ENCODE results near the gene BCL7A. TPM values are rescaled to one million over a fixed set of nuclear protein-coding genes. Genes with fewer than 3 reads are reported as not detected.

The BCL7A gene
- total and polyA plus RNA-seq, 2 experiments from 2014 or later = 12.7 to 14.9 TPM

- Histone ChIP-seq H3K27ac (ENCODE audit: low read depth) (no peak overlapping the region), H2AFZ (no peak overlapping the region), H3K4me2 (no peak overlapping the region), H3F3A (replicated peaks; ENCODE audit: low read depth) (no peaks in the 10 kb centered on the region), H3K4me3 (no peak overlapping the region), H4K20me1 (replicated peaks; ENCODE audit: insufficient read depth) (no peaks in the 10 kb centered on the region), H3K27me3 (ENCODE audit: insufficient read depth) (no peaks in the 10 kb centered on the region), H3K9me2 (ENCODE audit: insufficient read depth) (no peaks in the 10 kb centered on the region), H3K79me2 (replicated peaks; ENCODE audit: insufficient read depth) (no peaks in the 10 kb centered on the region), H3K4me1 (ENCODE audit: insufficient read depth) (no peaks in the 10 kb centered on the region), H3K36me3 (ENCODE audit: insufficient read depth) (no peaks in the 10 kb centered on the region)
- H3K9me3 Mint-ChIP-seq = peaks cover 11% of the 10 kb centered on the region; the same call in 2 of the 3 replicates
- no peak overlapping the region for H3K4me3 Mint-ChIP-seq
- no peak overlapping the region for H3K27ac Mint-ChIP-seq
- H3K36me3 Mint-ChIP-seq (ENCODE audit: low read depth) = no peaks in the 10 kb centered on the region
- DNase-seq (ENCODE audit: low spot score) (no peak), ATAC-seq (no peak)
- TF ChIP-seq ZNF114 (CRISPR knock-in tag; IDR thresholded peaks at IDR 0.05) (no peak), EZH2phosphoT487 (IDR thresholded peaks at IDR 0.05; ENCODE audit: unreplicated experiment) (no peak), REST (IDR thresholded peaks at IDR 0.05; ENCODE audit: unreplicated experiment) (no peak), CTCF (conservative IDR thresholded peaks at IDR 0.05; ENCODE audit: low read depth in 2 of 2) (no peak)
- peaks cover 2% of the 10 kb centered on the region for H3K27me3 Mint-ChIP-seq (ENCODE audit: insufficient read depth, low read depth, poor library complexity)
- peaks cover 6% of the 10 kb centered on the region; the same call in 2 of the 3 replicates for H3K4me1 Mint-ChIP-seq
Measured at GRCh38 chr12:121996945-121997612, 24.6 kb upstream of the BCL7A start.

DNA sequence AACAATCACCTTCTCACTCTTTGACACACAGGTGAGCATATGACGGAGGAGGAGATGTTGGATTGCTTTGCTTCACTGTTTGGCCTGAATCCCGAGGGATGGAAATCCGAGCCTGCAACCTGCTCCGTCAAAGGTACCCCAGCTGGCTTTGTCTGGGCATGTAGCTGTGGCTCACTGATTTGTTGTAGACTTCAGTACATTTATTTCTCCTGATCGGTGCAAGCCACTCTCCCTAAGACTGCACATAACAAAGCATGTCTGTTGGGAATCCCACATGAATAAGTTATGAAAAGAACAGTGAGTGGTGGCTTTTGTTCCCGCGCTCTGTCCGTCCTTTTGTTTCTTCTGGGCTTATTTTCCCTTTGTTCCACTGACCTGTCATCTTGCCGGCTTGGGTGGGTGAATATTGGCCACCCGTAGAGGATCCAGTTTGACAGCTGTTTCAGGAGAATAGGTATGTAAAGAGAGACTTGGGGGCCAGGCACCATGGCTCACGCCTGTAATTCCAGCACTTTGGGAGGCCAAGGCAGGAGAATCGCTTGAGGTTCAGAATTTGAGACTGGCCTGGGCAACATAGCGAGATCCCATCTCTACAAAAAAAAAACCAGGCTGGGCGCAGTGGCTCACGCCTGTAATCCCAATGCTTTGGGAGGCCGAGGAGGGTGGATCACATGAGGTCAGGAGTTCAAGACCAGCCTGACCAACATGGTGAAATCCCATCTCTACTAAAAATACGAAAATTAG is 20.0 kb upstream of the BCL7A start:
- no peak overlapping the region for H3K4me3 ChIP-seq
- no peaks in the 10 kb centered on the region for H3K79me2 ChIP-seq (replicated peaks; ENCODE audit: insufficient read depth)
- ATAC-seq = peak; percentile 88
- TF ChIP-seq ZNF114 (CRISPR knock-in tag; IDR thresholded peaks at IDR 0.05) (no peak), NANOG (IDR thresholded peaks at IDR 0.05; ENCODE audit: borderline replicate concordance) (no peak), EZH2phosphoT487 (IDR thresholded peaks at IDR 0.05; ENCODE audit: unreplicated experiment) (no peak)
- TF ChIP-seq, protein P1, sequence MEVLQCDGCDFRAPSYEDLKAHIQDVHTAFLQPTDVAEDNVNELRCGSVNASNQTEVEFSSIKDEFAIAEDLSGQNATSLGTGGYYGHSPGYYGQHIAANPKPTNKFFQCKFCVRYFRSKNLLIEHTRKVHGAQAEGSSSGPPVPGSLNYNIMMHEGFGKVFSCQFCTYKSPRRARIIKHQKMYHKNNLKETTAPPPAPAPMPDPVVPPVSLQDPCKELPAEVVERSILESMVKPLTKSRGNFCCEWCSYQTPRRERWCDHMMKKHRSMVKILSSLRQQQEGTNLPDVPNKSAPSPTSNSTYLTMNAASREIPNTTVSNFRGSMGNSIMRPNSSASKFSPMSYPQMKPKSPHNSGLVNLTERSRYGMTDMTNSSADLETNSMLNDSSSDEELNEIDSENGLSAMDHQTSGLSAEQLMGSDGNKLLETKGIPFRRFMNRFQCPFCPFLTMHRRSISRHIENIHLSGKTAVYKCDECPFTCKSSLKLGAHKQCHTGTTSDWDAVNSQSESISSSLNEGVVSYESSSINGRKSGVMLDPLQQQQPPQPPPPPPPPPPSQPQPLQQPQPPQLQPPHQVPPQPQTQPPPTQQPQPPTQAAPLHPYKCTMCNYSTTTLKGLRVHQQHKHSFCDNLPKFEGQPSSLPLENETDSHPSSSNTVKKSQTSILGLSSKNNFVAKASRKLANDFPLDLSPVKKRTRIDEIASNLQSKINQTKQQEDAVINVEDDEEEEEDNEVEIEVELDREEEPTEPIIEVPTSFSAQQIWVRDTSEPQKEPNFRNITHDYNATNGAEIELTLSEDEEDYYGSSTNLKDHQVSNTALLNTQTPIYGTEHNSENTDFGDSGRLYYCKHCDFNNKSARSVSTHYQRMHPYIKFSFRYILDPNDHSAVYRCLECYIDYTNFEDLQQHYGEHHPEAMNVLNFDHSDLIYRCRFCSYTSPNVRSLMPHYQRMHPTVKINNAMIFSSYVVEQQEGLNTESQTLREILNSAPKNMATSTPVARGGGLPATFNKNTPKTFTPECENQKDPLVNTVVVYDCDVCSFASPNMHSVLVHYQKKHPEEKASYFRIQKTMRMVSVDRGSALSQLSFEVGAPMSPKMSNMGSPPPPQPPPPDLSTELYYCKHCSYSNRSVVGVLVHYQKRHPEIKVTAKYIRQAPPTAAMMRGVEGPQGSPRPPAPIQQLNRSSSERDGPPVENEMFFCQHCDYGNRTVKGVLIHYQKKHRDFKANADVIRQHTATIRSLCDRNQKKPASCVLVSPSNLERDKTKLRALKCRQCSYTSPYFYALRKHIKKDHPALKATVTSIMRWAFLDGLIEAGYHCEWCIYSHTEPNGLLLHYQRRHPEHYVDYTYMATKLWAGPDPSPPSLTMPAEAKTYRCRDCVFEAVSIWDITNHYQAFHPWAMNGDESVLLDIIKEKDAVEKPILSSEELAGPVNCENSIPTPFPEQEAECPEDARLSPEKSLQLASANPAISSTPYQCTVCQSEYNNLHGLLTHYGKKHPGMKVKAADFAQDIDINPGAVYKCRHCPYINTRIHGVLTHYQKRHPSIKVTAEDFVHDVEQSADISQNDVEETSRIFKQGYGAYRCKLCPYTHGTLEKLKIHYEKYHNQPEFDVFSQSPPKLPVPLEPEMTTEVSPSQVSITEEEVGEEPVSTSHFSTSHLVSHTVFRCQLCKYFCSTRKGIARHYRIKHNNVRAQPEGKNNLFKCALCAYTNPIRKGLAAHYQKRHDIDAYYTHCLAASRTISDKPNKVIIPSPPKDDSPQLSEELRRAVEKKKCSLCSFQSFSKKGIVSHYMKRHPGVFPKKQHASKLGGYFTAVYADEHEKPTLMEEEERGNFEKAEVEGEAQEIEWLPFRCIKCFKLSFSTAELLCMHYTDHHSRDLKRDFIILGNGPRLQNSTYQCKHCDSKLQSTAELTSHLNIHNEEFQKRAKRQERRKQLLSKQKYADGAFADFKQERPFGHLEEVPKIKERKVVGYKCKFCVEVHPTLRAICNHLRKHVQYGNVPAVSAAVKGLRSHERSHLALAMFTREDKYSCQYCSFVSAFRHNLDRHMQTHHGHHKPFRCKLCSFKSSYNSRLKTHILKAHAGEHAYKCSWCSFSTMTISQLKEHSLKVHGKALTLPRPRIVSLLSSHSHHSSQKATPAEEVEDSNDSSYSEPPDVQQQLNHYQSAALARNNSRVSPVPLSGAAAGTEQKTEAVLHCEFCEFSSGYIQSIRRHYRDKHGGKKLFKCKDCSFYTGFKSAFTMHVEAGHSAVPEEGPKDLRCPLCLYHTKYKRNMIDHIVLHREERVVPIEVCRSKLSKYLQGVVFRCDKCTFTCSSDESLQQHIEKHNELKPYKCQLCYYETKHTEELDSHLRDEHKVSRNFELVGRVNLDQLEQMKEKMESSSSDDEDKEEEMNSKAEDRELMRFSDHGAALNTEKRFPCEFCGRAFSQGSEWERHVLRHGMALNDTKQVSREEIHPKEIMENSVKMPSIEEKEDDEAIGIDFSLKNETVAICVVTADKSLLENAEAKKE (CRISPR knock-in tag; IDR thresholded peaks at IDR 0.05) = no peak

More for the DNA sequence above, 20.0 kb upstream of the BCL7A start:
- H3K27ac Mint-ChIP-seq = no peak overlapping the region
- Histone ChIP-seq H3F3A (replicated peaks; ENCODE audit: low read depth) (no peaks in the 10 kb centered on the region), H3K27ac (ENCODE audit: low read depth) (no peak overlapping the region), H3K9me2 (ENCODE audit: insufficient read depth) (no peaks in the 10 kb centered on the region), H3K27me3 (ENCODE audit: insufficient read depth) (no peaks in the 10 kb centered on the region), H3K4me1 (ENCODE audit: insufficient read depth) (no peaks in the 10 kb centered on the region), H2AFZ (peak overlapping the region; percentile 17; the same call in 1 of the 2 replicates), H4K20me1 (replicated peaks; ENCODE audit: insufficient read depth) (no peaks in the 10 kb centered on the region), H3K4me2 (no peak overlapping the region), H3K36me3 (ENCODE audit: insufficient read depth) (no peaks in the 10 kb centered on the region)
- peaks cover 6% of the 10 kb centered on the region; the same call in 2 of the 3 replicates for H3K4me1 Mint-ChIP-seq
- H3K4me3 Mint-ChIP-seq = no peak overlapping the region
- H3K27me3 Mint-ChIP-seq (ENCODE audit: insufficient read depth, low read depth, poor library complexity) = peaks cover 2% of the 10 kb centered on the region
- H3K9me3 Mint-ChIP-seq = peaks cover 5% of the 10 kb centered on the region; the same call in 1 of the 3 replicates
- DNase-seq (ENCODE audit: low spot score) = peak; percentile 39
- H3K36me3 Mint-ChIP-seq (ENCODE audit: low read depth) = no peaks in the 10 kb centered on the region
